HepG2 (cell line): ENCODE results near the gene ETF1. TPM values are rescaled to one million over a fixed set of nuclear protein-coding genes. Genes with fewer than 3 reads are reported as not detected.

Experiments
- ATAC-seq: fragments of 200-7000 bp; cut with Tn5 transposase; 3 replicates; pipeline ENCODE4 v1.9.1; 2020; ENCODE audit warnings: mild to moderate bottlenecking, moderate library complexity
- BruUV-seq: library from RNA; stranded (reverse); fragments of 400-500 nt; replicated peaks from 2 replicates; lab custom pipeline; 2021; lab: Mats Ljungman, UMichigan
- CTCF ChIA-PET: fragments of 300-600 bp; formaldehyde crosslinking; extraction: SDS; loops from one replicate; lab custom pipeline; 2021; ENCODE audit warnings: low total read pairs, inconsistent platforms, low intra/inter-chr PET ratio; lab: Yijun Ruan, JAX
- POLR2A ChIA-PET: fragments of 350-600 bp; sonication (Branson Sonifier 250); formaldehyde crosslinking; loops from one replicate; lab custom pipeline; 2020; ENCODE audit warnings: antibody characterized with exemption, inconsistent platforms; lab: Yijun Ruan, JAX
- DNase-seq: peaks from one replicate; pipeline ENCODE4 v3.0.0-alpha.2; 2015; ENCODE audit warnings: low spot score
- FAIRE-seq: peaks from 3 replicates; lab custom pipeline; 2011; peaks lifted over from hg19 to GRCh38; lab: Jason Lieb, UNC
- H2AFZ ChIP-seq: one replicate; pipeline ENCODE4 v1.6.1; 2011; ENCODE audit warnings: low read length, inconsistent platforms
- H3K27ac ChIP-seq: fragments of 300-600 bp; 3 replicates; pipeline ENCODE4 v1.8.0; 2011; ENCODE audit warnings: mixed run types, mild to moderate bottlenecking, mixed read lengths, low read length, inconsistent platforms; ENCODE audit not compliant: insufficient read depth; ENCODE audit errors: extremely low read length
- H3K27me3 ChIP-seq, 2 experiments: fragments of 200-600 bp in 1 of 2; 2 replicates in 1 of 2; 3 replicates in 1 of 2; pipeline versions ENCODE4 v1.6.0 to v1.8.0; 2011; ENCODE audit warnings: low read length in 2 of 2, mild to moderate bottlenecking in 2 of 2, moderate library complexity in 2 of 2, inconsistent platforms in 1 of 2; ENCODE audit not compliant: insufficient read depth in 2 of 2, control insufficient read depth in 1 of 2
- H3K36me3 ChIP-seq, 2 experiments: fragments of 200-600 bp in 1 of 2; replicated peaks in 1 of 2; 2 replicates in 1 of 2; 3 replicates in 1 of 2; pipeline versions ENCODE4 v1.5.1 to v1.8.0; 2011; ENCODE audit warnings: low read length in 2 of 2, inconsistent platforms in 1 of 2; ENCODE audit not compliant: insufficient read depth in 2 of 2, control insufficient read depth in 1 of 2
- H3K4me1 ChIP-seq: 2 replicates; pipeline ENCODE4 v1.5.1; 2012; ENCODE audit warnings: low read length, inconsistent platforms; ENCODE audit not compliant: insufficient read depth
- H3K4me2 ChIP-seq: 2 replicates; pipeline ENCODE4 v1.6.0; 2011; ENCODE audit warnings: low read depth, low read length, inconsistent platforms
- H3K4me3 ChIP-seq, 3 experiments: fragments of 200-600 bp in 1 of 3; sonication (generic), shearing (Covaris generic) in 1 of 3; replicated peaks in 1 of 3; 2 replicates each; pipeline ENCODE4 v1.5.1; 2011 to 2016; ENCODE audit warnings: low read length in 3 of 3, inconsistent platforms in 2 of 3, low read depth in 2 of 3, mild to moderate bottlenecking in 2 of 3, control low read depth in 1 of 3, mixed read lengths in 1 of 3; ENCODE audit not compliant: insufficient read depth in 1 of 3
- H3K79me2 ChIP-seq: one replicate; pipeline ENCODE4 v1.6.1; 2011; ENCODE audit warnings: low read length, inconsistent platforms; ENCODE audit not compliant: insufficient read depth
- H3K9ac ChIP-seq: 2 replicates; pipeline ENCODE4 v1.6.0; 2011; ENCODE audit warnings: mild to moderate bottlenecking, low read depth, low read length, inconsistent platforms; ENCODE audit not compliant: insufficient read depth
- H3K9me3 ChIP-seq: 2 replicates; pipeline ENCODE4 v1.5.1; 2012; ENCODE audit warnings: mild to moderate bottlenecking, low read length
- H4K20me1 ChIP-seq: 2 replicates; pipeline ENCODE4 v1.6.0; 2011; ENCODE audit warnings: inconsistent platforms, mild to moderate bottlenecking, low read length, moderate library complexity; ENCODE audit not compliant: insufficient read depth
- FOXC1 ChIP-seq: sonication (generic); formaldehyde crosslinking; IDR thresholded peaks from 2 replicates; pipeline ENCODE4 v1.8.0; 2022; ENCODE audit warnings: mild to moderate bottlenecking, missing genetic modification reagents, borderline replicate concordance
- PAWR ChIP-seq: sonication (generic); formaldehyde crosslinking; IDR thresholded peaks from 2 replicates; pipeline ENCODE4 v1.4.0; 2020; ENCODE audit warnings: missing genetic modification reagents, mild to moderate bottlenecking, borderline replicate concordance
- POLR2A ChIP-seq, 2 experiments: IDR thresholded peaks; 2 replicates each; pipeline ENCODE4 v1.6.1; 2011; ENCODE audit warnings: low read depth in 2 of 2, low read length in 2 of 2, mild to moderate bottlenecking in 1 of 2, moderate library complexity in 1 of 2; ENCODE audit not compliant: insufficient read depth in 1 of 2
- POLR2AphosphoS2 ChIP-seq: IDR thresholded peaks from 2 replicates; pipeline ENCODE4 v1.6.1; 2011; ENCODE audit warnings: low read depth, low read length, improper control_type of control experiment
- RBM22 ChIP-seq: fragments of 200-400 bp; formaldehyde crosslinking; optimal IDR thresholded peaks from 2 replicates; pipeline ENCODE3; 2017; ENCODE audit warnings: mild to moderate bottlenecking, low read length, moderate library complexity
- ZKSCAN8 ChIP-seq: IDR thresholded peaks from 2 replicates; pipeline ENCODE4 v1.6.1; 2016; ENCODE audit warnings: borderline replicate concordance, missing genetic modification reagents, missing compliant biosample characterization
- ZNF33B ChIP-seq: sonication (generic); formaldehyde crosslinking; IDR thresholded peaks from 2 replicates; pipeline ENCODE4 v1.5.1; 2020; ENCODE audit warnings: mild to moderate bottlenecking, missing genetic modification reagents
- WGBS: methylation state at CpG from one replicate; pipeline ENCODE4 v1.1.6; 2017; ENCODE audit warnings: low lambda C conversion rate; 5-methylcytosine and 5-hydroxymethylcytosine counted together
- in situ Hi-C: cut with HindIII; loops from 2 replicates; pipeline ENCODE4 v1.10.0; 2017; ENCODE audit warnings: low pct_unique_long_range_greater_than_20kb; ENCODE audit not compliant: extremely low pct_ligation_motif_present
- intact Hi-C: fragments of 100-400 bp; cut with micrococcal nuclease; formaldehyde crosslinking; loops from one replicate; pipeline ENCODE4 v1.10.0; 2022; ENCODE audit not compliant: unreplicated experiment
- polyA plus RNA-seq, 8 experiments: library from polyadenylated mRNA; depleted of rRNA in 3 of 8; stranded (reverse) in 7 of 8; unstranded in 1 of 8; fragments of >200 nt; fragmentation: Illumina TruSeq in 4 of 8; extraction: Trizol in 4 of 8; gene quantifications; 2 replicates each; pipeline versions ENCODE4 v1.2.1 to v1.2.3, GENCODE V29; 2011 to 2016; ENCODE audit warnings: low read depth in 4 of 8, missing spikeins in 1 of 8, mixed read lengths in 1 of 8; ENCODE audit not compliant: insufficient read depth in 1 of 8
- total RNA-seq, 5 experiments: library from RNA; depleted of rRNA; stranded (reverse); fragments of >200 nt; fragmentation: Illumina TruSeq; extraction: Trizol; gene quantifications; 2 replicates each; pipeline ENCODE4 v1.2.3, GENCODE V29; 2016; ENCODE audit warnings: low read depth in 1 of 5

ETF1 gene
- total and polyA plus RNA-seq, 2 of the 13 experiments (the other 11 are each of a cell fraction or from before 2014, with no cell fraction given) = 52.1 to 184 TPM

- ChIA-PET CTCF (no interaction called here), POLR2A (interaction anchor here (1.0 to 2.7 kb wide), 4 partner anchors 10 to 22 kb away, joined by 4 to 9 read pairs (median 6); partner anchors contain the start of genes ETF1 and HSPA9)
- no peak for FAIRE-seq
- Histone ChIP-seq H3K4me1 (peaks cover 45% of the 10 kb centered on the region), H3K79me2 (peaks cover 68% of the 10 kb centered on the region), H3K9ac (no peak overlapping the region), H4K20me1 (peaks cover 32% of the 10 kb centered on the region; the same call in 1 of the 2 replicates), H3K36me3 (peaks cover 26 to 91% of the 10 kb centered on the region in 2 experiments), H3K27me3 (no peaks in the 10 kb centered on the region), H3K27ac (no peak overlapping the region), H3K4me2 (no peak overlapping the region), H2AFZ (no peak overlapping the region), H3K9me3 (no peaks in the 10 kb centered on the region), H3K4me3 (no peak overlapping the region)
- peak; percentile 63 for TF ChIP-seq RBM22
- 0 out of 4 replicates have a peak, but pooled peaks of 1 of the 2 experiments have one; percentile 12 for TF ChIP-seq POLR2A (IDR thresholded peaks at IDR 0.05; ENCODE audit: insufficient read depth in 1 of 2, low read depth in 2 of 2, low read length in 2 of 2)
- no peak for TF ChIP-seq FOXC1 (CRISPR knock-in tag)
- TF ChIP-seq POLR2AphosphoS2 = peak; percentile 41; the same call in 1 of the 2 replicates
- no peak for TF ChIP-seq PAWR (CRISPR knock-in tag)
- in situ Hi-C loops (no loop called here), intact Hi-C loops (no loop called here)
- DNase-seq = no peak
- 95% methylated on average over 7 of the region's 7 CpGs for WGBS
- BruUV-seq = no TSS peak
- ATAC-seq = no peak
These were observed 22.2 kb upstream of the ETF1 start for GRCh38 chr5:138565100-138565821.

GRCh38 chr5:138564242-138564641 lies 21.2 kb upstream of the ETF1 start:
- H3K9ac ChIP-seq = no peak overlapping the region
- TF ChIP-seq ZNF33B (CRISPR knock-in tag) (no peak), POLR2A (IDR thresholded peaks at IDR 0.05; ENCODE audit: insufficient read depth in 1 of 2, low read depth in 2 of 2, low read length in 2 of 2) (0 out of 4 replicates have a peak, but pooled peaks of 1 of the 2 experiments have one; percentile 30), ZKSCAN8 (CRISPR knock-in tag) (no peak)
- TF ChIP-seq, all 625 proteins: peak for 1
- Histone ChIP-seq H2AFZ (no peak overlapping the region), H3K4me1 (peaks cover 35% of the 10 kb centered on the region), H3K36me3 (peaks cover 28 to 92% of the 10 kb centered on the region in 2 experiments), H4K20me1 (peaks cover 30% of the 10 kb centered on the region; the same call in 1 of the 2 replicates), H3K27ac (no peak overlapping the region), H3K4me3 (no peak overlapping the region), H3K27me3 (no peaks in the 10 kb centered on the region), H3K9me3 (no peaks in the 10 kb centered on the region), H3K4me2 (no peak overlapping the region), H3K79me2 (peaks cover 63% of the 10 kb centered on the region)
- POLR2A ChIA-PET = interaction anchor here (1.5 to 2.7 kb wide), 2 partner anchors 11 kb away, joined by 4 to 8 read pairs; partner anchors contain the start of gene HSPA9
- no TSS peak for BruUV-seq
- FAIRE-seq (no peak), ATAC-seq (no peak), DNase-seq (no peak)
- intact Hi-C loops = no loop called here
- 98% methylated on average over 9 of the region's 9 CpGs for WGBS
- in situ Hi-C loops = no loop called here
- CTCF ChIA-PET = no interaction called here
